Right hindlimb (tissue), 1 donor: ENCODE results near the gene RTN4IP1.

ENCODE experiments used
- DNase-seq: peaks from one replicate; pipeline ENCODE4 v3.0.0-alpha.2; 2018

RTN4IP1 gene, protein sequence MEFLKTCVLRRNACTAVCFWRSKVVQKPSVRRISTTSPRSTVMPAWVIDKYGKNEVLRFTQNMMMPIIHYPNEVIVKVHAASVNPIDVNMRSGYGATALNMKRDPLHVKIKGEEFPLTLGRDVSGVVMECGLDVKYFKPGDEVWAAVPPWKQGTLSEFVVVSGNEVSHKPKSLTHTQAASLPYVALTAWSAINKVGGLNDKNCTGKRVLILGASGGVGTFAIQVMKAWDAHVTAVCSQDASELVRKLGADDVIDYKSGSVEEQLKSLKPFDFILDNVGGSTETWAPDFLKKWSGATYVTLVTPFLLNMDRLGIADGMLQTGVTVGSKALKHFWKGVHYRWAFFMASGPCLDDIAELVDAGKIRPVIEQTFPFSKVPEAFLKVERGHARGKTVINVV

DNA sequence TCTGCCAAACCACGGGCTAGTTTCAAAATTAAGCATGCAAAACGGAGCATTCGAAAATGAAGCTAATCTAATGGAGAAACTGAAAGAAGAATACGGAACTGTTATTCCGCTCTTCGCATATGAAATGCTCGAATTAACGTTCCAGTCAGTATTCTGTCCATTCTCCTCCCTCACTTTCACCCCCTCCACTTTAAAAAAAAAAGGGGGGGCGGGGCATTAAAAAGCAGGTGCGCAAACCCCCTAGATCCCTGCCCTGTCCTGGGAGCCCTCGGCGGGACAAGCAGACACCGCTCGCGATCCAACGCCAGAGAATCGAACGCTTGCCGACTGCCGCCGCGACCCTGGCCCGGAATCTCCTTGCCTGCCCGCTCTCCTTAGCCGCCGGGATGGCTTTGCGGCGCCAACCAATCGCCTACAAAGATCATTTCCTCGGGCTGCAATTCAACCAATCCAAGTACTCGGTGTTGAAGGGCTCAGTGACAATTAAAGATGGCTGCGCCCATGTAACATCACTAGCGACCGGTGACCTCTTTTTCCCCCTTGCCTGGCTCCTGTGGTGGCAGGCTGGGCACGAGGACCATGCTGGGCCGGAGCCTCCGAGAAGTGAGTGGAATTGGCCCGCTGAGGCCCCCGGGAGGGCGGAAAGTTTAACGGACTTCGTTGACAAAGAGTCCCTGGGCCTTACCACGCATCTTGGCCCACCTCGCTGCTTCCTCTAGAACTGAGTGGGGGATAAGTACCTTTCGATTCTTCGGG, at the start of gene RTN4IP1, which contains the start of gene QRSL1:
Gene RTN4IP1 (minus strand): TSS at position 396 of the 756 bp plus-strand sequence. CDS start 477 bp downstream, outside the sequence.
Gene QRSL1 (plus strand): TSS at position 476 of the 756 bp plus-strand sequence. CDS start 104 bp downstream, at position 580.
- peak; percentile 94 for DNase-seq

DNA sequence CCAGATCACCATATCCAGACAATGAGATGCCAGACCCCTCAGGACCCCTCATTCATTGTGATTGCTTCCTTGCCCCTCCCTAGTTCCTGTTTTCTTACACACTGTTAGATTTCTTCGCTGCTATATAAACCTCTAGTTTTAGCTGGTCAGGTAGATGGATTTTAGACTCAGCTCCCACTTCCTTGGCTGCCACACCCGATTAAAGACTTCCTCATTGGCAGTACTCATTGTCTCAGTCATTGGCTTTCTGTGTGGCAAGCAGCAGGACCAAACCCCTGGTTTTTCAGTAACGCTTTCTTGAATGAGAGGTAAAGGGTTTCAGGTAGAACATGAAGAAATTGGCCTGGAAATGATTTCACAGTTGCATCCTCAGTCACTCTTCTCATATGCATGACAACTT, 48.0 kb upstream of the RTN4IP1 start:
- no peak for DNase-seq

DNA sequence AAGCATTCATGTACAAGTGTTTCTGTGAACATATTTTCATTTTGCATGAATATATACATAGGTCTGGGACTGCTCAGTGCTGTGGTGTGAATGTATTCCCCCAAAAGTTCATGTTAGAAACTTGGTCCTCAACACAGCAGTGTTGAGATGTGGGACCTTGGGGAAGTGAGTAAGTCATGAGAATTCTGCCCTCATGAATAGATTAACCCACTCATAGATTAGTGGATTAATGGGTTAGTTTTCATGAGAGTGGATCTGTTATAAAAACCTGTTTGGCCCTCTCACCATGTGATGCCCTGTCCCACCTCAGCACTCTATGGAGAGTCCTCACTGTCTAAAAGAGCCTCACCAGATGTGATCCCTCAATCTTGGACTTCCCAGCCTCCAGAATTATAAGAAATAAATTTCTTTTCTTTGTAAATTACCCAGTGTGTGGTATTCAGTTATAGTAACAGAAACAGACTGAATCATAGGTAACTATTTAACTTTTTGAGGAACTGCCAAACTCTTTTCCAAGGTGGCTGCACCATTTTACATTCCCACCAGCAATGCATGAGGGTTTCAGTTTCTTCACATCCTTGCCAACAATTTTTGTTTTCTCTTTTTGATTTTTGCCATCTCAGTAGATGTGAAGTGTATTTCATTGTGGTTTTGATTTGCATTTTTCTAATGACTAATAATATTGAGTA, 45.4 kb upstream of the RTN4IP1 start:
- DNase-seq = no peak

DNA sequence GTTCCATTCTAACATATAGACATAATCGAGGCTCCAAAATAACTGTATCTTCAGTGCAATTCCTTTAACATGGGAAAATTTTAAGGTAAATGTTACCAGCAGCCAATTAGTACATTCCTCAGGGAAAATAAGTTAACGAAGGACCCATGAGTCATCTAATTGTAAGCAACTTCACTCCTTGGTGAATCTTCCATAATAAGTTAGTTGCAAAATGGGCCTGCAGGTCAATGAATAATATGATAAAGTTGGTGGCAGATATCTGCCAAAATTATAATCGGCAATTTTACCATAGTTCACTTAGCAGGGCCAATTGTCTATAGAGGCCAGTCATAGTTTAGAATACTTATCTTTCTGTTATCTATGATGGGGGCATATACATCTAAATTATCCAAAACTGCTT, 42.4 kb upstream of the RTN4IP1 start:
- no peak for DNase-seq

DNA sequence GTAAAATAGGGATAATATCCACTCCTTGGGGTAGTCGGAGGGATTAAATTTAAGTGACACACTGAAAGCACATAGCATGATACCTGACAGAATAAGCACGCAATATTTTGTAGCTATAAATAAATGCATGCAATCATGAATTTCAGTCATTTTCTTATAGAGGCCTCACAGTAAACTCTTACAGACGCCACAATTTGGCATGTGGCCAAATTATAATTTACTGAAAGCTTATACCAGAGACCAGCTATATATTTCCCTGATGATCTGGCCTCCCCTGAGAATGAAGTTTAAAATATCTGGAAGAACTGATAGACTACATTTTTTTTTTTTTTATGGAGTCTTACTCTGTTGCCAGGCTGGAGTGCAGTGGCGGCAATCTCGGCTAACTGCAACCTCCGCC, 40.9 kb upstream of the RTN4IP1 start:
- no peak for DNase-seq

DNA sequence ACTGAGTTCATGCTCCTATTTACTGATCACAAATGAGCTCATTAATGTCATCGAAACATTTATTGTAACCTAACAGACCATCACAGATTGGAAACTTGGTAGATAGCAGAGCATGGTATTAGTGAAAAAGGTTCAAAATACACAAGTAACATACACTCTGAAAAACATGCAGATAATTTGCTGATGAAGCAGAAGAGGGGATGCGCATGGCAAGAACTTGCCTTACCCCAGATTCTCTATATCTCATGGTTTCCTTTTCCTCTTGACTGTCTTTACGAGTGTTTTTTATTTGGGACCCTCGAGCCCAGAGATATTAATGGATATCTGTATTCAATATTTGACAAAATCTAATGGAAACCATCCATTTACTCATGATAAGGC, 37.7 kb upstream of the RTN4IP1 start:
- no peak for DNase-seq

DNA sequence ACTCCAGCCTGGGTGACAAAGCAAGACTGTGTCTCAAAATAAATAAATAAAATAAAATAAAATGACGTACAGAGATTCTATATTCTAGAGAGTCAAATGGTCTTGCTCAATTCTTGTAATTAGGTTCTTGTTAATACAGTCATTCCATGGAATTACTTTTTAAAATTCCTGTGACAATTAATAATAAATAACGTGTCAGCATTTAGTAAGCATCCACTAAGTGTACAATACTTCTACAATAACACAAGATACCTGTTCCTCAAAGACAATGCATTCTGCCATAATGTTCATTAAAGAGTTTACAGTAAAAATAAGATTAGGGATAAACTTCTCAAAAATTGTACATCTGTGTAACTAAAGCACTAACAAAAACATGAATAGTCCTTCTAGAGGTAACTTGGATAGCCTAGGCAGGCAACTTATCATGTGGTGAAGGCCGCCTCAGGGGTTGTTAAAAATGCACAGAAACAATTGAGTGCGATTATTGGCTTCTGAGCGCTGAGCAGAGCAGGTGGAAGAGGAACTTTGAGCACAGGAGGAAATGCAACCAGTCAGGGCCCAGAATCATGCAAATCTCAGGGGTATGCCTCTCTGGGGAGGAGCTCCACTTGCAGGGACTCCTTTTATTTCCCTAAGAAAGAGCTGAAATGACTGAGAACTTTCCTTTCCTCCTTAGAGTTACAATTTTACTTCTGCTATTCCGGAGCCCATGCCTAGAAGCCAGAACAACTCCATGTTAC, 37.2 kb upstream of the RTN4IP1 start:
- DNase-seq = no peak

DNA sequence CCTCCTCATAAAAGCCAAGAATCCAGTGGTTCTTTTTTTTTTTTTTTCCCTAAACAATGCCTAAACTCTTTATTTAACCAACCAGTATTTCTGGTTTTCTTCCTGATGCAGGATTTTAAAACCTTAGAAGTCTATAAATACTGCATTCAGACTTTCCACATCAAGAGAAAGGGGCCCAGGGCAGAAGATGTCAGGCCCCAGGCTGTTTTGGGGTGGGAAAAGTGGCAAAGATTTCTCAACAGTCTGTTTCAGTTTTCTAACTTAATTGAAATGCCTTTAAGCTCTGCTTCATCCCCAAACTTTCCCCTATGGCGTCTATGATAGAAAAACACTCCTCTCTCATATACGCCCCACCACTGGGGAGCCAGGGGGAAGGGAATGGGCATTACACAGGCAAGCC, 33.2 kb upstream of the RTN4IP1 start:
- DNase-seq = no peak

DNA sequence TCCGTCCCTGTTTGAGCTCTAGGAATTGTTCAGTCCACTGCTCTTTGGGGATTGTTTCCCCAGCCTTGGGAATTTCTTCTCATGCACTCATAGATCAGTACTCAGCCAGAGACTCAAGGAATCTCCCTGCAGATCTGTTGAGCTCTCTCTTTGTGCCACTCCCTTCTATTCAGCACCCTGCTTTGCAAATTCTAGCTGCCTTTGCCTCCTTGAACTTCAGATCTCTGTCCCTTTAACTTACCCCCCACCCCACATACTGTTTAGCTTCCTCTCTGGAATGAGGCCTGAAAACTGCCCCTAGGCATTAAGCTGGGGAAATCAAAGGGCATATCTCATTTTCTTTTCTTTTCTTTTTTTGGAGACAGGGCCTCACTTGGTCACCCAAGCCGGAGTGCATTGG, 30.6 kb upstream of the RTN4IP1 start:
- DNase-seq = no peak

DNA sequence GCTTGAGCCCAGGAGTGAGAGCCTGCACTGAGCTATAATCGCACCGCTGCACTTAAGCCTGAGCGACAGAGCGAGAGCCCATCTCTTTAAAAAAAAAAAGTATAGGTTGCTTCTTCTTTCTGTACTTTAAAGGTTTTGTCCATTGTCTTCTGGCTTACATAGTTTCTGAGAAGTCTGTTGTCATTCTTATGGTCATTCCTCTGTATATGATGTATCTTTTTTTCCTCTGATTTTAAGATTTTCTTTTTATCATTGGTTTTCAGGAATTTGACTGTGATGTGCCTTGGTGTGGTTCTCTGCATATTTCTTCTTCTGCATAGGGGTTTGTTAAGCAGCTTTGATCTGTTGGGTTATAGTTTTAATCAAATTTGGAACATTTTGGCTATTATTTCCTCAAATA, 29.2 kb upstream of the RTN4IP1 start:
- DNase-seq = no peak

DNA sequence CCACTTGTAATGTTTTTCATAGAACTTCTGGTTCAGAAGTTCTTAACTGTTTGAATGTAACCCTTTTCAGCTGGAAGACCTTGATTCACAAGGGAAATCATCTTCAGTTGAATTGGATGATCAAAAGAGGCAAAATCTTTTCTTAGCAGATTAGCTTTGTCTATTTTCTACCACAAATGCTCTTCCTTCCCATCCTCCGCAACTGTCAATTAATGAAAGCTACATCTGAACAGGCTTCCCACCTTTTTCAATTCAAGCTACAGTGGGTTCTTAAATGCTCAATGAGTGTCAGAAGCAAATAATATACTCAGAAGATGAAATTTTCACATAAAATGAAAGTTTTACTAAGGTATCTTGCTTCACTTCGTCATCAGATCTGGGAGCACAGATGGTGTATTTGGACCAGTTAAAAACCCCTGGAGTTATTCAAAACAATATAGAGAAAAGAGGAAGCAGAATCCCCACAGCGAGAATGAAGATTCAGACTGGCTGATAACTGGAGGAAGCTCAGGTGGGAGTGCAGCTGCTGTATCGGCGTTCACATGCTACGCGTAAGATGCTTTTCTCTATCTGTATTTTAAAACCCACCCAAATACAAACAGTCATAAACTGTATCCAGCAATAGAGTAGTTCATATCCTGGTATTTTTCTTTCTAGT, 19.5 kb upstream of the RTN4IP1 start:
- DNase-seq = no peak

DNA sequence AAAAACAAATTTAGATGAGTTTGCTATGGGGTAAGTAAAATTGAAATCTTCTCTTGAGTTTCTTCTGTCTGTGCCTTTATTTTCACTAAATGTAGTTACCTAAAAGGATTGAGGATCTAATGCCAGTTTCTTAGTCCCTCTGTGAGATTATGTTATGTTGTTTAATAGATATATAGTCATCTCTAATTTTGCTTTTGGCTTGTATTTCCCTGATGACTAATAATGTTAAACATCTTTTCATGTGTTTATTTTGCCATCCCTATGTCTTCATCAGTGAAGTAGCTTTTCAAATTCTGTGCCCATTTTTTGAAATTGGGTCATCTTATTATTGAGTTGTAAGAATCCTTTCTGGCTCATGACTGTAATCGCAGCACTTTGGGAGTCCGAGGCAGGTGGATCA, 13.8 kb upstream of the RTN4IP1 start:
- no peak for DNase-seq

DNA sequence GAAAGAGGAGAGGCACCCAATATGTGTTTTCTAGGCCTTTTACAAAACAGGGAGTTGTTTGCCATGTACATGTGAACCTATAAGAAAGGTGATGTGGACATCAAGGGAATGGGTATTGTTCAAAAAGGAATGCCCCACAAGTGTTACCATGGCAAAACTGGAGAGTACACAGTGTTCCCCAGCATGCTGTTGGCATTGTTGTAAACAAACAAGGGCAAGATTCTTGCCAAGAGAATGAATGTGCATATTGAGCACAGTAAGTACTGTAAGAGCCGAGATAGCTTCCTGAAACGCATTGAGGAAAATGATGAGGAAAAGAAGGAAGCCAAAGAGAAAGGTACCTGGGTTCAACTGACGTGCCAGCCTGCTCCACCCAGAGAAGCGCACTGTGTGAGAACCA, 13.2 kb upstream of the RTN4IP1 start:
- no peak for DNase-seq

DNA sequence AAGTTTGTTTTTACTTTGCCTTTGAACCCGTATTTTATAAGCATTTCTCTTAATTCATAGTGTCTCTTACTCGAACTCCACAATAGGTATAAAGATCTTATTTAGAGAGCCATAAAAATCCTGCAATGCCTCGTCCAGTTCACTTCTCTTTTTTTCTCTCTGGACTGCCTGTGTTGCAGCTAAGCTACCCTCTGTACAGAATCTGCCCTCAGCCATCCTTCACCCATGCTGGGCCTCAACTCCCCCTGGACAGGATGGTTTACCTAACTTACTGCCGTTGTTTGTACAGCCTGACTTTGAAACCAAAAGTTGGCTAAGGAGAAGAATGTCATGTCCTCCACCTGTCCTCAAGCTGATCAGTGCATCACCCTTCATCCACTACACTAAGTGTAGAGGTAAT, 10.5 kb upstream of the RTN4IP1 start:
- no peak for DNase-seq

DNA sequence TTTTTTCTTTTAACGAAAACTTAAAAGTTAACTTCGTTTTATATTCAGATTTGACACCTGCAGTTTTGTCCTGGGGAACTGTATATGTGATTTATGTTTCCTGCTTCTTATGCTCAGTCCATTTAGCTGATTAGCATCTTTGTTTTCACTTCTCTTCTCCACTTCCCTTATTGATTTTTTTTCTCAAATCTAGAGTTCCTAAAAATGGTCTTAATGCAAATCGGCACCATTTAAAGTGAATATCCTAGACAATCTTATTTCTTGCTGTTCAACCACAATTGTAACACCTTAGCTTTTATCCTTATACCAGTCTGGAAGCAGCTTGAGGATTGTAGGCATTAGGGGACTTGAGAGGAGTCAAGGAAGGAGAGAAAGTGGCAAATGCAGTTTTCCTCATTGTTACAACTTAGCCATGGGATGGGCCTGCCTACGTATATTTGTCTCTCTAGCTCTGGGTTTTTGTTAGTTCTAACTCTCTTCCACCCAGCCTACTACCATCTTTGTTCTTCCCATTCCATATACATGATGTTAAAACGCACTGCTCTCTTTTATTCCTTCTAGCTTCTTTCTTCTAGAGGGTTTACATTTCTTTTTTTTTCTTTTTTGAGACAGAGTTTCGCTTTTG, 8.5 kb upstream of the RTN4IP1 start:
- no peak for DNase-seq

DNA sequence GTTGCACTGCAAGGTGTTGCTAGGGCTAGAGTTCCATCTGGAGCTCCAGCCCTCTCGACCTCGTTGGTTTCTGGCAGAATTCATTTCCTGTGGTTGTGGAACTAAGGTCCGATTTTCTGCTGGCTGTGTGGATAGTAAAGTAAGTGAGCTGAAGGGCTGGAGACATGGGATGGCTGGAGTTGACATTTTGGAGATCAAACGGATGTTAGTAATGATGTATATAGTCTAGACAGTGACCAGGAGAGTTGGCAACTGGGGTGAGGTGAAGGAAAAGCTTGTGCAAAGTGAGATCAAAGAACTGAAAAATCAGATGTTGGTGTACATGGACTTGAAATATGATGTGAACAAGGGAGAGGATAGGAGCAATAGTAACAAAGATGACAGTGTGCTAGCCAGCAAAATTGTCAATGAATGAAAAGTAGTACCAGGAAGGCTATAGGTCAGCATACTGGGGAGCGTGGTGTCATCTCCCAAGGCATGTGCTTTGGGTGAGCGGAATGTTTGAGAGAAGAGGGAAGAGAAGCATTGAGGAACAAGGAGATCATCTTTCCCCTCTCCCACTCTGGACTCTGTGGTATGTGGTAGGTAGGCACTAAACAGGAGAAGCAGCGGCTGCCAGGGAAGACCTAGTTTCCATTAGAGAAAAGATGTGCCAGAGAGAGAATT, 7.9 kb upstream of the RTN4IP1 start:
- DNase-seq = no peak

DNA sequence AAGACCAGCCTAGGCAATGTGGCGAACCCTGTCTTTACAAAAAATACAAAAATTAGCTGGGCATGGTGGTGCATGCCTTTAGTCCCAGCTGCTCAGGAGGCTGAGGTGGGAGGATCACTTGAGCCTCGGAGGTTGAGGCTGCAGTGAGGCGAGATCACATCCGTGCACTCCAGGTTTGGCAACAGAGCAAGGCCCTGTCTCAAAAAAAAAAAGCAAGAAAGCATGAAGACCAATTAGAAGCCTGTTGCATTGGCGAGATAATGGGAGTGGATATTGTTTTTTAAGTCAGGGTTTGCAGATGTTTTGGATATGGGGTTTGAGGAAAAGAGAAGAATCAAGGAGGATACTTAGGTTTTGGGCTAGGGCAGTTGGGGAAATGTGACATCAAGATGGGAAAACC, 5.3 kb upstream of the RTN4IP1 start:
- no peak for DNase-seq

DNA sequence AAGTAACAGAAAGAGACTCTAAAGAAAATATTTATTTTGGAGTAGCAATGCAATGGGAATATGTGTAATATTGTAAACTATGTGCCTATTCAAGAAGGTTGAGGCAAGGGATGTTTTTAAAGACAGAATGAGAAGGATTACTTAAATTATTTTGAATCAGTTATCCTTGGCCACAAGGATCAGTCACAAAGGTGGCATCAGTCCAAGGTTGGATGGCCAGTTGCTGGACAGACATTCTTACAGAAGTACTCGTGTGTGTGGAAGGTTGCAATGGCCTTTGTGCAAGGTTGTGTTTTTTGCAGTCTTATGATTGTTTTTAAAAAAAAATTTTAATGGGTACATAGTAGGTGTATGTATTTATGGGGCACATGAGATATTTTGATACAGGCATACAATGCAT, 2.0 kb upstream of the RTN4IP1 start:
- DNase-seq = no peak

DNA sequence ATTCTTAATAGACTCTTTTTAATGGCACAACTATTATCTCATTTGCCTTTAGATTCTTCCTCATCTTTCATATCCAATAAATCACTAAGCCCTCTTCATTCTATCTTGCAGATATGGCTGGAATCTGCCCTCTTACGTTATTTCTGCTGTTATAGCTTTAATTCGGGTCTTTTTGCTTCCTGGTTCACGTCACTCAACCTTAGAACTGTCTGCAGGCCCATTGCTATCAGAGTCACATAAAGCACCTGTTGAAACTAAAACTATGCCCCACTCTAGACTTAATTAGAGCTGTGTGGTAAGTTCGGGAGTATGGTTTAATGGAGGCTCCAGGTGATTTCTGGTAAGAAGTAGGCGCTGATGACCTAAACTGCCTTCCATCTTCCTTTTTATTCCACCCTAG, 1.1 kb upstream of the RTN4IP1 start:
- no peak for DNase-seq

DNA sequence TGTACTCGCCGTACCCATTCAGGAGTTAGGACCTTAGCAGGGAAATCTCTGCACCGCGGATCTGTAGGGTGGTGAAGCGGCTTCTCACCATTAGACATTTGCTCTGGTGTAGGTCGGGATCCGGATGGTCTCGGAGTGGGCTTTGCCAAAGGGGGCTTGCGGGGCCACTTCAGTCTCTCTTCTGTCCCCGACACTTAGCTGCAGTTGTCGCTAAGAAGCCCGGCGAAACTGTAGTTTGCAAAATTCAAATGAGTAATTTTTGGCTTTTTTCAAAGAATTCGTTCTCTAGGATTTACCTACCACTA, 513 bp upstream of the RTN4IP1 start:
- no peak for DNase-seq

DNA sequence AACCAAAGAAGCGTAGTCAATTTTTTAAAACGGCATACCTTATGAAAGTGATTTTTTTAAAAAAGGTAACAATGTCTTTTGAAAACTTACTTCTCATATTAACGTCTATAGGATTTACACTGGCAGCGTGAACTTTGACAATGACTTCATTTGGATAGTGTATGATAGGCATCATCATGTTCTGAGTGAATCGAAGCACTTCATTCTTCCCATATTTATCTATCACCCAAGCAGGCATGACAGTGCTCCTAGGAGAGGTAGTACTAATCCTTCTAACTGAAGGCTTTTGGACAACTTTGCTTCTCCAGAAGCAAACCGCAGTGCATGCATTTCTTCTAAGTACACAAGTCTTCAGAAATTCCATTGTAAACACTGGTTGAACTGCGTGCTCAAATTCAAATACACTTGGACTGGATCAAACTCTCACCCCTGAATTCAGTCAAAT, 618 bp downstream of the RTN4IP1 start:
- DNase-seq = peak; percentile 20
